GM13976 (cell line): ENCODE measurements around the gene RARRES2.

Experiments
- DNase-seq: peaks from one replicate; pipeline ENCODE4 v3.0.0; 2012; ENCODE audit warnings: low spot score
- in situ Hi-C: fragments of 300-500 bp; cut with MboI; formaldehyde crosslinking; loops from one replicate; pipeline ENCODE4 v1.12.0; 2022; ENCODE audit warnings: low sequenced_read_pairs, mixed read lengths, inconsistent platforms; ENCODE audit not compliant: unreplicated experiment
- TF ChIP-seq, protein P1 (sequence below): IDR thresholded peaks from 2 replicates; pipeline ENCODE4 v1.5.1; 2012; ENCODE audit warnings: borderline replicate concordance, mild to moderate bottlenecking; ENCODE audit not compliant: insufficient read depth; ENCODE audit errors: extremely low read depth, missing control alignments, control extremely low read depth

The RARRES2 gene

DNA sequence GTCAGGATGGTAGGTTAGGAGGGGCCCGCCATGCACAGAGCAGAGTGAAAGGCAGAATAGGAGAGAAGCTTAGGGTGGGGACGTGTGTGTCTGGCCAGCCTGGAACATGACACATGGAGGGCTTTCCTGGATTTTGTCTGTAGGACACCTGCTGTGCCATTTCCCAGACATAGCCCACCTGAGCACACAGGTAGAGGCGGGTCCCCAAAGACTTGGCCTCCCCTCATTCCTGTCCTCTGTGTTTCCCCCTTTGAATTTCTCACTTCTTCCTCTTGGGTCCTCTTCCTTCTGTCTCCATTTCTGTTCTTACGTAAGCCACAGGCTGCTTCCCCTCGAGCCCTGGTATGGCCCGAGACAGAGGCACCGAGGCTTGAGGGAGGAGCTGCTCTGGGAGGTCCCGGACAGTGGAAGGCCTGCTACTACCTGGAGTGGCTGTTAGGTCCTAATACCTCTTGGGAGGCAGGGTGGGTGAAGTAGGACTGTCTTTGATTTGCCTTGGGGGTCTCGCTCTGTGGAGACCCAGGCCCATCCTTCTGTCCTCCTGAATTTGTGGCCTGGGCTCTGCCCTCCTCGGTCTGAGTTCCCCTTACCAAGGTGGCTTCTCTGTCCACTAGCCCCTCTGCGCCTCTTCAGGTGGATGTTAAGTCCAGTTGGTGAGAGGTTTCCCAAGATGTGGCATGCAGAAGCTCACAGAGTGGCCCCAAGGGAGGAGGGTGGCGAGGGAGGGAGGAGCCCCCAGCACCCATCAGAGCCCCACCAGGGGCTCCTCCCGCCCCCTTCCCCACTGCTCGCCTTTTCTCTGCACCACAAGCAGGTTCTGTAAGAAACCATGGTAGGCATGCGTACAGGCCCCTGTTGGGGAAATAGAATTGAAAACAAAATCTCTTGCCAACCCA is 43.2 kb upstream of the RARRES2 start:
- in situ Hi-C loops = no loop called here
- DNase-seq = no peak
- TF ChIP-seq, protein P1, sequence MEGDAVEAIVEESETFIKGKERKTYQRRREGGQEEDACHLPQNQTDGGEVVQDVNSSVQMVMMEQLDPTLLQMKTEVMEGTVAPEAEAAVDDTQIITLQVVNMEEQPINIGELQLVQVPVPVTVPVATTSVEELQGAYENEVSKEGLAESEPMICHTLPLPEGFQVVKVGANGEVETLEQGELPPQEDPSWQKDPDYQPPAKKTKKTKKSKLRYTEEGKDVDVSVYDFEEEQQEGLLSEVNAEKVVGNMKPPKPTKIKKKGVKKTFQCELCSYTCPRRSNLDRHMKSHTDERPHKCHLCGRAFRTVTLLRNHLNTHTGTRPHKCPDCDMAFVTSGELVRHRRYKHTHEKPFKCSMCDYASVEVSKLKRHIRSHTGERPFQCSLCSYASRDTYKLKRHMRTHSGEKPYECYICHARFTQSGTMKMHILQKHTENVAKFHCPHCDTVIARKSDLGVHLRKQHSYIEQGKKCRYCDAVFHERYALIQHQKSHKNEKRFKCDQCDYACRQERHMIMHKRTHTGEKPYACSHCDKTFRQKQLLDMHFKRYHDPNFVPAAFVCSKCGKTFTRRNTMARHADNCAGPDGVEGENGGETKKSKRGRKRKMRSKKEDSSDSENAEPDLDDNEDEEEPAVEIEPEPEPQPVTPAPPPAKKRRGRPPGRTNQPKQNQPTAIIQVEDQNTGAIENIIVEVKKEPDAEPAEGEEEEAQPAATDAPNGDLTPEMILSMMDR = no peak

DNA sequence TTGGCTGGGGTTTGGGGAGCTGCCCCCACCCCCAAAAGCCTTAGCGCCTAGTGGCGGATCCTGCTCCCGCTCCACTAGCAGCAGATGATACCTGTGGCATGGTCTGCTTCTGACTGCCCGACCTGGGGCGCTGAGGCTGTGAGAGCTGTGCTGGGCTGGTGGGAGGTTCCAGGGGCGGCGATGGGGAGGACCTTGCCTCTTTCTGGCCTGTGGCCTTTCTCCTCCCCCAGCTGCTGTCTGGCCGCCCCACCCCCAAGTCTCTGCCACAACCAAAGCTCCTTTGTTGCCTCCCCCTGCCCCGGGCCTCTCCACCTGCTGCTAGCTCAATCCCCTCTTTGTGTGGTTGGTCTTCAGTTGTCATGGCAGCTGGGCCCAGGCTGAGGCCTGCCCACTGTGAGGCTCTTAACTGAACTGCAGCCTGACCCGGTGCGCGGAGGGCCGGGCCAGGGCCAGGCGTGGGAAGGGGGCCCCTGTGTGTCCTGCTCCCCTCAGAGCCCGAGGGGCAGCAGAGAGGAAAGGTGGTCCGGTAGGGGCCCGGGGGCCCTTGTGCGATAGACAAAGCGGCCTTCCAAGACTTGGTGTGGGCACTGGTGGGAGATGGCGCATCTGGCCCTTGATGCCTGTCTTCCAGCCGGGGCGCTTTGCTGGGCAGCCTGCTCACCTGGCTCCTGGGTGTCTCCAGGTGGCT is 42.4 kb upstream of the RARRES2 start:
- TF ChIP-seq, protein P1 = no peak
- in situ Hi-C loops = no loop called here
- no peak for DNase-seq

DNA sequence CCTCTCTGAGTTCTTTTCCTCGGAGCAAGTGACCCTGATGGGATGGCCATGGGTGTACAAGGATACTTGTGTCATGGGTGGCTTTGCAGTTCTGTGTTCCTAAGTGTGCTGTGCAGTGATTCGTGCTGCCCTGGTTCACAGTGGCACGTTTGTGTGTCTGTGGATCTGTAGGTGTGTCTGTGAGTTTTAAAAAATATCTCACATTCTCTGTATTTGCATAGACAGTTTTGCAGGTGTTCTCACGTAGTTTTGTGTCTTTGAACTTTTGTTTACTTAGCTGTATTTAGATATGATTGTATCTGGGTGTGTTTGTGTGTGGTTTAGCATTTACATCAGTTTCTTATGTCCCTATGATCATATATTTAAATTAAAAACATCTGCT is 41.4 kb upstream of the RARRES2 start:
- DNase-seq = no peak
- in situ Hi-C loops = no loop called here
- TF ChIP-seq, protein P1 = no peak

DNA sequence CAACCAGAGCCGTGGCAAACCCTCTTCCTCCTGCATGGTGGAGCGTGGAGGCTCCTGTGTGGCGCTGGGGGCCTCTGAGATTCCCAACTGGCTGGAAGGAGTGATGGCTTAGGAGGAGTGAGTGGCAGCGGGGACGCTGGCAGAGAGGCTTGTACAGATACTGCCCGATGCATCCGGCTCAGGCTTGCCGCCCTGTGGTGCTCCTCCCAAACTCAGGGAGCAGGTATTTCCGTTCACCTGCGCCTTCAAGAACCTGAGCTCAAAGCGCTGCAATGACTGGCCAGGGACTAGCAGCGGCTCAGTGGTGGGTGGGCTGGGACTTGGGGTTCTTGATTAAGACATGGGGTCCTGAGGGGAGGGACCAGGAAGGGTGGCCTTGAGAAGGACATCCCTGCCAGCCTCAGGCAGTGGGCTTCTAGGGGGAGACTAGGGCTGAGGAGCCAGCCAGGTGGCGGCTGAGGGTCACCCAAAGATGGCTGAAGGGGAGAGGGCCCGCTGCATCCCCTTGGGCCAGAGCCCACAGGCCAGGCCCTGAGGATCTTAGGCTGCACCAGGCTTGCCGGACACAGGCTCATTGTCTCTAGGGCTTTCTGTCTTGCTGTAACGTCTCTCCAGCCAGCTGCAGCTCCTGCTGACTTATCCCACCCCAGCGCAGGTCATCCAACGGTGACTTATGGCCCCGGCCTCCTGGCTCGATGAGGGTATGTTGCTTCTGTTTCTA is 40.9 kb upstream of the RARRES2 start:
- TF ChIP-seq, protein P1 = no peak
- in situ Hi-C loops = no loop called here
- no peak for DNase-seq

DNA sequence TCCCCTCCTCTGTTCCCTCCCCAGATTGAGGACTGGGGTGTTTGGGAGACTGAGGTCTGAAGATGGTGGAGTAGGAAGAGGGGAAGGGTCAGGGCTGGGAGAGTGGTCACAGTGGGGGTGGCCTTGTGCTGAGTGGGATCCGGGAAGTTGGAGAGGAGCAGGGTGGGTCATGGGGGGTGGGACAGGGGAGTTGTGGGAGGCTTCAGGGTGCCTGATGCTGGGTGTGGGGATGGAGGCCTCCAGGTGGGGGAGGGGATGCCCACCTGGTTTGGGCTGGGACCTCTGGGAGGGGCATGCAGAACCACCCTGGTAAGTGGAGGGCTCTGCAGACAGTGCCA is 40.3 kb upstream of the RARRES2 start:
- in situ Hi-C loops = no loop called here
- TF ChIP-seq, protein P1 = no peak
- no peak for DNase-seq

DNA sequence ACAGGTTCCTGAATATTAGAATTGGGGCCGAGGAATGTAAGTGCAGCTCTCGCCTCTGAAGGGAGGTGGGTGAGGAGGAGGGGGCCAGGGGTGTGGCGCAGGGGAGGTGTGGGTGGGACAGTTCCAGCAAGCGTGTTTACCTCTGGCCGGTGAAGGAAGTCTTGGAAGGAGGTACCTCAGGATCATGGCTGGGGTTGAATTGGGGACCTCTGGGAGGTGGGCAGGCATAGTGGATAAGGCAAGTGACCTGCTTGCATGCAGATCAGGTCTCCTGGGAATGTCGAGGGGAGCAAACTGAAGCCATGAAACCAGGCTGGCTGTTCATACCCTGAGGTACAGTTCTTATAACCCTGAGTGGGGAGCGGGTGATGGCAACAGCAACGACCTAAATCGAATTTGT is 39.7 kb upstream of the RARRES2 start:
- TF ChIP-seq, protein P1 = no peak
- DNase-seq = no peak
- in situ Hi-C loops = no loop called here
